Activated T-cell treated with anti-CD3 and anti-CD28 coated beads for 4 hours (primary cell): ENCODE measurements around the gene BSPH1.
"Not testable (repeated sequence)": the region's sequence is repeated elsewhere in the genome, so short reads cannot be mapped to it uniquely, and the experiment has no call there.

ENCODE experiments used
- DNase-seq: peaks from one replicate; pipeline ENCODE4 v3.0.0-alpha.2; 2020

The BSPH1 gene

GRCh38 chr19:47992070-47992469 is at the start of gene BSPH1:
Gene BSPH1 (minus strand): TSS chr19:47992170. CDS start chr19:47992081, 89 bp downstream.
- DNase-seq: no peak

- no peak for DNase-seq
These were observed 44.8 kb upstream of the BSPH1 start for GRCh38 chr19:48036765-48037164.

- no peak for DNase-seq
These were observed 41.6 kb upstream of the BSPH1 start for GRCh38 chr19:48033604-48034003.

GRCh38 chr19:48030073-48030472 is 38.1 kb upstream of the BSPH1 start:
- DNase-seq: no peak

GRCh38 chr19:48029431-48029830 is 37.5 kb upstream of the BSPH1 start:
- no peak for DNase-seq

DNA sequence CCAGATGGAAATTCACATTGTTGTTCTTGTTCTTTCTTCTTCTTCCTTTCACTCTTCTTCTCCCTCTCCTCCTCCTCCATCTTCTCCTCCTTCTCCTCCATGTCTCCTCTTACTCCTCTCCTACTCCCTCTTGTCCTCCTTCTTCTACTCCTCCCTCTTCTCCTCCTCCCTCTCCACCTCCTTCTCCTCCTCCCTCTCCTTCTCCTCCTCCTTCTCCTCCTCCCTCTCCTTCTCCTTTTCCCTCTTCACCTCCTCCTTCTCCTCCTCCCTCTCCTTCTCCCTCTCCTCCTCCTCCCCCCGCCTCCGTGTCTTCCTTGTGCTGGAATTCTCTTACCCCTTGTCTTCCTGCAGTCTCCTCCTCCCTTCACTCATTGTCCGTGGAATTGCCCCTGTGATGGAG is 33.5 kb upstream of the BSPH1 start:
- no peak for DNase-seq

DNA sequence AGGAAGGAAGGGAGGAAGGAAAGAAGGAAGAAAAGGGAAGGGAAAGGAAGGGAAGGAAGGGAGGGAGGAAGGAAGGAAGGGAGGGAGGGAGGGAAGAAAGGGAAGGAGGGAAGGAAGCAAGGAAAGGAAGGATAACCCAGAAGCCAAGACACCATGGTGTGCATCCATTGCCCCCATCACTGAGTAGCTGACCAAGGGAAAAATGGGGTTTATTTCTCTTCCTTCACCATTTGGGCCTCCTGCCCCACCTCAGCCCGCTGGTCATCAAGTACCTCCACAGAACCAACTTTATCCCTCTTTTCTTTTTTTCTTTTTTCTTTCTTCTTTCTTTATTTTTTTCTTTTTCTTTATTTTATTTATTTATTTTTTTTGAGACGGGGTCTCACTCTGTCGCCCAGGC is 31.5 kb upstream of the BSPH1 start:
- DNase-seq: no peak

DNA sequence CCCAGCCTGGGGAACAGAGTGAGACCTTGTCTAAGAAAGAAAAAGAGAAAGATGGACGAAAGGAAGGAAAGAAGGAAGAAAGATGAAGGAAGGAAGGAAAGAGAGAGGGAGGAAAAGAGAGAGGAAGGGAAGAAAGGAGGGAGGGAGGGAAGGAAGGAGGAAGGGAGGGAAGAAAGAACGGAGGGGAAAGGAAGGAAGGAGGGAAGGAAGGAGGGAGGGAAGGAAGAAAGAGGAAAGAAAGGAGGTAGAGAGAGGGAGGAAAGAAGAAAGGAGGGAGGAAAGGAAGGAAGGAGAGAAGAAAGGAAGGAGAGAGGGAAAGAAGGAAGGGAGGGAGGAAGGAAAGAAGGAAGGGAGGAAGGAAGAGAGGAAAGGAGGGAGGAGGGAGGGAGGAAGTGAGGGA is 31.0 kb upstream of the BSPH1 start:
- DNase-seq: no peak

DNA sequence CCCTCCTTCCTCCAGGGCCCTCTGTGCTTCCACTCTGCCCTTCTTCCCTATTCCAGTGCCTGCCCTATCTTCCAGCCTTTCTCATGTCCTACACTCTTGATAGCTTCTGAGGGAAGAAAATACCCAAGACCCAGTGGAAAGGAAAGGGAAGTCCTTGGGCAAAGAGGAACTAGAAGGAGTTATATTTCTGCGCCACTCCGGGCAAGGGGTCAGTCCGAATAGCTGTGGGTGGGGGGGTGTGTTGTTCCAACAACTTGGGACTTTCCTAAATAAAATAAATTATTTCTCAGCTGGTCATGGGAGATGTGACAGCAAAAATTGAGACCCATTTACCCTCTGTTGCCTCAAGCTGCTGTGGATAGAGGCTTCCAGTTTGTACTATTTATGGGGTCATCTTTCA is 28.7 kb upstream of the BSPH1 start:
- DNase-seq: no peak

- DNase-seq: no peak
These were observed 19.2 kb upstream of the BSPH1 start for GRCh38 chr19:48010932-48011758.

GRCh38 chr19:48006762-48007161 is 14.8 kb upstream of the BSPH1 start:
- no peak for DNase-seq

DNA sequence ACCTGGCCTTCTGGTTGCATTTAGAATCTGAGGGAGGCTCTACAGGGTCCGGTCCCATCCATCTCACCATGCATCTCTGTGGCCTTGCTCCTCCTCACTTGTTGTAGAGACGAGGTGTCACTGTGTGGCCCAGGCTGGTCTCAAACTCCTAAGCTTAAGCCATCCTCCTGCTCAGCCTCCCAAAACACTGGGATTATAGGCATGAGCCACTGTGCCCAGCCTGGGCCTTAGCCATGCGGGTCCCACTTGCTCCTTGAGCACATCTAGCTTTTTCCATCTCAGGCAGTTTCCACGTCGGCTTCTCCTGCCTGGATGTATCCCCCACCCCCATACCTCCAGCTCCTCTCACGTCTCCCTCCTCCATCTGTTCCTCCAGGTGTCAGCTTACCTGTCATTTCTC is 12.3 kb upstream of the BSPH1 start:
- no peak for DNase-seq

GRCh38 chr19:48000846-48001245 is 8.9 kb upstream of the BSPH1 start:
- no peak for DNase-seq

GRCh38 chr19:47998800-47999199 is 6.8 kb upstream of the BSPH1 start:
- DNase-seq: no peak

DNA sequence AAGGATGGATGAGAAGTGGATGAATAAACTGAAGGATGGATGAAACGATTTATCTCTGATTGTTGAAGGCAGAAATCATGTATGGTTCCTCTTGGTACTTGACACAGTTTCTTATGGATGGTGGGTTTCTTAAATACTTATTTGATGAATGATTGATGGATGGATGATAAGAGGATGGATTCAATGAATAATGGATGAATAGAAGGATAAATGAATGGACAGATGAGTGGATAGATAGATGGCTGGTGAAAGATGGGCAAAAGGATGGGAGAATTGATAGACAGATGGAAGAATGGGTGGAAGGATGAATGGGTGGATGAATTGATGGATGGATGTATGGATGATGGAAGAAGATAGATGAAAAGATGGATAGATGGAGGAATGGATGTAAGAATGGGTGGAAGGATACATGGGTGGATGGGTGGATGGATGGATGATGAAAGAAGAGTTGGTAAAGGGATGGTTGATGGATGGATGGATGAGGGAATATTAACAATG is 4.3 kb upstream of the BSPH1 start:
- no peak for DNase-seq

DNA sequence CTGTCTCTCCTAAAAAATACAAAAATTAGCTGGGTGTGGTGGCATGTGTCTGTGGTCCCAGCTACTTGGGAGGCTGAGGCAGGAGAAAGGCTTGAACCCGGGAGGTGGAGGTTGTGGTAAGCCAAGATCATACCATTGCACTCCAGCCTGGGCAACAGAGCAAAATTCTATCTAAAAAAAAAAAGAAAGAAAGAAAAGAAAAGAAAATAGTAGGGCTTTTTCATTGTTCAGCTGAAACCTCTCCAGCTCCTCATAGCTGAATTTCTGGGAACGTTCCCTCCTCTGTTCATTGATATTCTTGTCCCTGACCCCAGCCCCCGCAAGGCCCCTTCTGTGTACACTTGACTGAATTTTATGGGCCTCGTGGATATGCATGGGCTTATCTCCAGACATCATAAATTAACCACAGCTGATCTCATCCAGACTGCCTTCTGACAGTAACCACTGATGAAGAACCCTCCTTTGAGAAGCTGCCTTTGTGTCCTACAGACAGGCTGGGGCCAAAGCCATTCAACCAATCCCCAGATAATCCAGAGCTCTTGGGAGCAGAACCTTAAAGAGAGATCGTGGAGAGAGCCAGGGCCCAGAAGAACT is 2.3 kb upstream of the BSPH1 start, which contains the start of gene ELSPBP1:
TSS of gene ELSPBP1 (plus strand) at position 424 of the 594 bp plus-strand sequence. CDS start 14,036 bp downstream, outside the sequence.
- DNase-seq: no peak

DNA sequence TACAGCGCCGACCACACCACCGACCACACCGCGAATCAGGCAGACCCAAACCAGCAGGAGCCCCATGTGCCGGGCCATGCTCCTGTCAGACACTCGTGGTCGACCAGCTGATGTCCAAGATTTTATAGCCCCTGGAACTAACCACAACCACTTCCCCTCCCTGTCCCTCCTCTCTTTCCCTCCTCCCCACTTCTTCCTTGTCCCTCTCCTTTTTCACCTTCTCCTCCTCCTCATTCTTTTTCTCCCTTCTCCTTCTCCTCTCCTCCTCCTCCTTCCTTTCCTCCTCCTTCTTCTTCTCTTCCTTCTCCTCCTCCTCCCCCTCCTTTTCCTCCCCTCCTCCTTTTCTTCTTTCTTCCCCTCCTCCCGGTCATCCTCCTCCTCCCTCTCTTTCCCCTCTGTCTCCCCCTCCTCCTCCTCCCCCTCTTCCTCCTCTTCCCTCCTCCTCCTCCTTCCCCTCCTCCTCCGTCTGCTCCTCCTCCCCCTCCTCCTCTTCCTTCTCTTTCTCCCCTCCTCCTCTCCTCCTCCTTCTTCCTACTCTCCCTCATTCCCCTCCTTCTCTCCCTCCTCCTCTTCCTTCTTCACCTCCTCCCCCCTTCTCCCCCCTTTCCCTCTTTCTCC is 670 bp downstream of the BSPH1 start:
- DNase-seq: no peak

DNA sequence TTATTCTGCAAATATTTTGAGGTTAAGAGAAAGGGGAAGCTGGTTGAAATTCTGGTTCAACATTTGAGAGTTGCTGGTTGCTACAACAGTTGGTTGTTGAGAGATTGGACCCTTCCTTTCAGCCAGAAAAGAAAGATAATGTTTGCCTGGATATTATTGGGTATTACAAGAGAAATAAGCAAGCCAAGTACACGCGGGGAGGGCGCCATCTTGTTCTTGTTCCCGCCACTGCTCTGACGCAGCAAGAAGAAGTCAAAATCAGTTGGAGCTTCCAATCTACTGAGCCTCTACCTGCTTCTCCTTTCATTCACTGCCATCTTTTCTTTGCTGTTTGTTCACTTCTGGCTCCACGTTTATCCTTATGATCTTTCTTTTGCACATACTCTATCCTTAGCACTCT is 18.4 kb downstream of the BSPH1 start:
- no peak for DNase-seq

GRCh38 chr19:47955936-47956335 is 36.0 kb downstream of the BSPH1 start:
- not testable (repeated sequence) for DNase-seq

DNA sequence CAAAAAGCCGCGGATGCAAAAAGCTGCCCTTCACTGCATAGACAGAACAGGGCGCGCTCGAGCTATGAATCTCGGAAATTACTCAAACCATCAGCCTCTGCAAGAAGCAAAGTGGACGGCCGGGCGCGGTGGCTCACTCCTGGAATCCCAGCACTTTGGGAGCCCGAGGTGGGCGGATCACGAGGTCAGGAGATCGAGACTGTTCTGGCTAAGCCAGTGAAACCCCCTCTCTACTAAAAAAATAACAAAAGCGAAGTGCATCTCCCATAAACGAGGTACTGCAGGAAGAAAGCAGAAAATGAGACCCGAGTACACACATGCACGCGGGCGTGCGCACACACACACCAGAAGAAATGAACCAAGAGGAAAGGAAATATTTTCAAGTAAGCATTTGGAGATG is 39.8 kb downstream of the BSPH1 start:
- DNase-seq: not testable (repeated sequence)

- not testable (repeated sequence) for DNase-seq
These were observed 42.0 kb downstream of the BSPH1 start for GRCh38 chr19:47949852-47950521.

- not testable (repeated sequence) for DNase-seq
These were observed 63.4 kb downstream of the BSPH1 start for GRCh38 chr19:47928581-47928980.

GRCh38 chr19:47920107-47920506 is 71.9 kb downstream of the BSPH1 start:
- DNase-seq: not testable (repeated sequence)
